Fibroblast of skin of scalp (primary cell): ENCODE data around the gene CANT1.

ENCODE experiments used
- DNase-seq: peaks from one replicate; pipeline ENCODE4 v3.0.0-alpha.2; 2013

CANT1 gene

DNA sequence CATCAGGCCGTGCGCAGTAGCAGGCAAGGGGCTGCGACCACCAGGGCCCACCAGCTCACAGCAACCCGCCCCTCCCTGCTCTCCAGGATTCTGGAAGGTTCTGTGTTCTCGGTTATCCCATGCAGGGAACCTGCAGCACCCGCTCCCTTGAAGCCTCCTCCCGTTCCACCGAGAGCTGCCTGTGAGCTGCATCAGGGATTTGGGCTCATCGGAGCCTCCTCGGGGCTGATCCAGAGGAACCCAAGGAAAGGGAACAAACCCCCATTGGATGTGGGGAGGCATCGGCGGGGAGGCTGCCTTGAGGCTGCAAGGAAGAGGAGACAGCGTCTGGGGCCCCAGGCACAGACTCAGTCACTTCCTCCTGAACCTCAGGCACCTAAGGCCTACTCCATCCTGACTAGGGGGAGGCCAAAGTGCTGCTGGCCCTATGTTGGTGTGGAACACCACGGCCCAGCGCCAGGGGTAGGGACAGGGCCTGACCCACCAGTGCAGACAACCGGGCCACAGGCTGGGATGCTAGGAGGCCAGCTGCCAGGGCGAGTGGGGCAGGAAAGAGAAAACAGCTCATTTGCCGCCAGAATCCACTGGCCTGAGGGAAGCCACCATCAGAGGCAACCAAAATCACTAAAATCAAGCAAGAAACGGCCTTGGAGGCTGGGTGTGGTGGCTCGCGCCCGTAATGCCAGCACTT lies 15.4 kb downstream of the CANT1 start:
- DNase-seq = no peak

DNA sequence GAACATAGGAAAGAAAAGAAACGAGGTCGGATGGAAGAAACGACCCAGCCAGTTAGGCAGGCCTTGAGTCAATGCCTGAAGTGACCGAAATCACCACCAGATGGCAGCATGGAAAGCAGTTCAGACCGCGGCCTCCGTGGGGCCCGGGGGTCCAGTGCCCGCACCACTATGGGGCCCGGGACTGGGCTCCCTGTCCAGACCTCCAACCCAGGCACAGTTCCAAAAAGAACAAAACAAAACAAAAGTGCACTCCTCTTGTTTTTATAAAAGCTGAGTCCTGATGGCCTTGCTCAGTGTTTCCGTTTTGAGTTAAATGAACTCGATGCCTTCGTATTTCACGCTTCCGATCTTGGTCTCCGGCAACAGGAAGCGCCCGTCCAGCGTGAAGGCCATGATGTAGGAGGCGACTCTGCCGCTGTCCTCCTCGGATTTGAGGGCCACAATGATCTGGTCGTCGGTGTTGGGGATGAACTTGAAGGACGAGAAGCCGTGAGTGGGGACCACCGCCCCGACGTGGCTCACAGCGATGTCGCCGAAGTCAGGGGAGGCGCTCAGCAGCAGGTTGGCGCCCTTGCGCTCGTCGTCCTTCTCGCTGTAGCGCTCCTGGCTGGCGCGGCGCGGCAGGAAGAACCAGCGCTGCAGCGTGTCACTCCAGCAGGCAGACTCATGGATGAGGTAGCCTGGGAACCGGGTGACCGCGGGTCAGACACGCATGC lies 16.2 kb downstream of the CANT1 start:
- peak; percentile 35 for DNase-seq

DNA sequence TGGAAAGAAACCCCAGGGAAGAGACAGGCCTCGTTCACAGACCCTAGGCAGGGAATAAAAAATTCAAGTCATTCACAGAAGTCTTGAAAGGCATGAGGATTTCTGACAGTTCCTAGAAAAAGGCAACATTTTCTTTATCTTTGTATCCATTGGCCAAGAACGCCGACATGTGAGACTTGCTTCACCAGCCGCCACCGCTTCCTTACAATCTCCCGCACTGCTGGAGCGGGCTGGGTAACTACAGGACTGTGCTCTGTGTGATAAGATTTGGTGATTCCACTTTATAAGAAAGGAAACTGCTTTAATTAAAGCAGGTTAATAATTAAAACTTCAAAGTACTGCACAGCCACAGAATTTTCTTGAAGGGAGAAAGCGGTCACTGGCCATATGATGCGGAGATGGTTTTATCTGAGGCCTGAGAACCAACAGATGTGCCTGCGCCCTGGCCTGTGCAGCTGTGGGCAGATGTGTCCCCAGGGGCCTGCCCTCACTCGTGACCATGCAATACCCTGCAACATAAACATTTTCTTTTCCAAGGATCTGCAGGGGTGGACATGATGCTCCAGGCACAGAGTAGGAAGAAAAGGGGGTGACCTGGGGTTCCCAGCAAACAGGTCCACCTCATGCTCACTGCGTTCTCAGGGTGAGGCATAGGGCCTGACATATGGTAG lies 16.9 kb downstream of the CANT1 start:
- no peak for DNase-seq

DNA sequence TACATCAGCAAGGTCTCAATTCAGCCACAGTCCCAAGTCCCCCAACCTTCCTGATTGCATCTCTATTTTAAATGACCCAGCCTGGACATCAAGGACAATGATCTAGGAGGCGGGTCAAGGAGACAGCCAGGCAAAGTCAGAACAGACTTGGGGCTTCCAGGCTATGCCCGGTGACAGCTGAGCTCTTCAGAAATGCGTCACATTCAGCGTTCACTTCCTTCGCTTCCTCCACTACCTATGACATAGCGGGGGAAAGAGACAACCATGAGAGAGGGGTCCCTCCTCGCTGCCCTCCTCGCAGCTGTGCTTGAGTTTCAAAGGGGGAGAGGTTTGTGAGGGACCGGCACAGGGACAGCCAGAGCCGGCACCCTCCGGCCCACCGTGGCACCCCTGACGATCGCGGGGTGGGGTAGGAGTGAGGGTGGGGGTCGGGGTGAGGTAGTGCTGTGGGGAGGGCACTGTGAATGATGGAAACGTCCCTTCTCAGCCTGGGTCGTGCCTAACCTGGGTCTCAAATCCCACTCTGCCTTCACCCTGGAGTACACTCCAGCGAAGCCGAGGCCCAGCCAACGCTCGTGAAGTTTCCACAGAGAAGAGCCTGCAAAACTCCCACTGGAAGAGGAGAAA lies 17.5 kb downstream of the CANT1 start:
- DNase-seq = no peak

DNA sequence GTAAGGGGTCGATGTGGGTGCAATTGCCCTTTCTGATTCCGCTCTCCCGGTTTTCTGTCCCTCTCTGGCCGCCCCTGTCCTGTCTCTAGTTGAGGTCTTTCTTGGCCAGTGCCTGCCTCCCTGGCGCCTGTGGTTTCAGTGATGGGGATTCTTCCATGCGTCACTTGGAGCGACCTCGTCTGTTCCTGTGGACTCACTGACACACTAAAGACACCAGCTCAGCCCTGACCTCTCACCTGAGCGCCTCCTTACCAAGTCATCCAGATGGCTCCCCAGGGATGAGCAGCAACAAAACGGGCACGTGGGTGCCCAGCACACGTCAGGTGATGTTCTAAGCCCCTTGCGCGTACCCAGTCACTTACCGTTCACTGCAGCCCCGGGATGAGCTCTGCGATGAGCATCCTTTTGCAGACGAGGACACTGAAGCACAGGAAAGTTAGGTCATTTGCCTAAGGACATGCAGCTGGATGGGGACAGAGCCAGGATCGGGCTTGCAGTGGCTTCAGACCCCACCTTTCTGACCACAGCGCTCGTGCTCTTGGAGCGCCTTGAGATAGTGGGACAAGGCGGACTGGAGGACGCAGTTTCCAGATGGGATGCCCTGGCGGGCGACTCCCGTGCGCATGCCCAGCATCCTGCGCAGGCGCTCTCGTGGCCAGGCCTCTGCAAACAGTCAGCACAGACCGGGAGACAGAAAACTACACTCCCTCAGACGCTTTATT lies 18.4 kb downstream of the CANT1 start:
- no peak for DNase-seq

DNA sequence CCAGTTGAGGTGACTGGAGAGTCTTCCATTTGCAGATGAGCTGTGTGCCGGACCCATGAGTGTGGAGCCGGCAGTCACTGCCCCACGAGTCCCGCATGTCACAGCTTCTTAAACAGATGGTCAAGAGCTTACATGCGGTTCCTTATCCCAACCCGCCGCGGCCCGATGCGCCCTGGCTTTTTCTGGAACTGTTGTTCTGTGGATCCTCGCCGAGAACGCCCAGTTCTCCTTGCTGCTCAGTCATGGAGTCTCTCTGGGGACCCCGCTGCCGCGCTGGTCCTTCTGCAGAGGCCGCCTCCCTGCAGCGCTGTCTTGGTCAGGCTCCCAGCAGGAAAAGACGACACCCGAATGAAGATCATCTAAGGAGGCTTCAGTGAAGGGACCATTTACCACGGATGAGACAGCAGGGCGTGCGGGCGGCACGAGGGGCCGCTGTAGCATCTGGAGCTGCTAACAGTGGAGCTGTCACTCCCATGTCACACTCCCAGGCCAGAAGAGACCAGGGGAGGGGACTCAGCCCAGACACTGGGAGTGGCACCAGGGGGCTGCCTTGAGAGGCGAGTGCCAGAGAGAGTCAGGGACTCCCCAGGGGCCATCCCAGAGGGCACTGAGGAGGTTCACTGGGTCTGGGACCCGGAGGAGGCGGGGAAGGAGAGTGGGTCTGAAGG lies 19.1 kb downstream of the CANT1 start:
- no peak for DNase-seq

DNA sequence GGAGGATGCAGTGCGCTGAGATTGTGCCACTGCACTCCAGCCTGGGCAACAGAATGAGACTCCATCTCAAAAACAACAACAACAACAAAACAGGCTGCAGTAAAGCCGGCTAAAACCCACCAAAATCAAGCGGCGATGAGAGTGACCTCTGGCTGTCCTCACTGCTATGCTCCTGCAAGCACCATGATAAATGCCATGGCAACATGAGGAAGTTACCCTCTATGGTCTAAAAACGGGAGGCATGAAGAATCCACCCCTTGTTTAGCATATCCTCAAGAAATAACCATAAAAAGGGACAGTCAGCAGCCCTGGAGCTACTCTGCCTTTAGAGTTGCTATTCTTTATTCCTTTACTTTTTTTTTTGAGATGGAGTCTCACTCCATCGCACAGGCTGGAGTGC lies 21.4 kb downstream of the CANT1 start:
- DNase-seq = no peak

DNA sequence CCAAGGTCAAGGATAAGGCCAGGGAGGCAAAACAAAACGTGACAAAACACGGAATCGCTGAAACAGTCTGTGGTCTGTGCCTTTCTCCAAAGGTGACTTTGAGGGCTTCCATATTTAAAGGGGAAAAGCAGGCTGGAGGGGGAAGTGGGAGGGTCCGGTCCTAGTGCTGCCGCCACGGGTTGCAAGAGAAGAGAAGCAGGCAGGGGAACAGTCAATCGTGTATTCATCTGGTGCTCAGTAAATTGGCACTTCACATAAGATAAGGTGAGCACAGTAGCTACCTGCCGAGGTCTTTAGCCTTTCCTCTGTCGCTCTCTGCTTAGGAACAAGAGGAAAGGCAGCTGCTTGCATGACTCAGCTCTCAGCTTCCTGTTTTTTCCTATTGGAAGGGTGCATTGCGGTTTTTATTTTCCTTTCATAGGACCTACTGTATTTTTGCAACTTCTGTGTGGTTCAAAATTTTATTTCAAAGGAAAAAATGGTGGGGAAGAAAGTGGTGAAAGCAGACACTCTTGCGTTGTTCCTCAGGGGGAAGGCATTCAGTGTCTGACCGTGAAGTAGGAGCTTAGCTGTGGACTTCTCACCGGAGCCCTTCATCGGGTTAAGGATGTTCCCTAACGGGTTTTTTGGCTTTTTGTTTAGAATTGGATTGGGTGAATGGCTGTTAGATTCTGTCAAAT lies 22.8 kb downstream of the CANT1 start:
- DNase-seq = peak; percentile 50

DNA sequence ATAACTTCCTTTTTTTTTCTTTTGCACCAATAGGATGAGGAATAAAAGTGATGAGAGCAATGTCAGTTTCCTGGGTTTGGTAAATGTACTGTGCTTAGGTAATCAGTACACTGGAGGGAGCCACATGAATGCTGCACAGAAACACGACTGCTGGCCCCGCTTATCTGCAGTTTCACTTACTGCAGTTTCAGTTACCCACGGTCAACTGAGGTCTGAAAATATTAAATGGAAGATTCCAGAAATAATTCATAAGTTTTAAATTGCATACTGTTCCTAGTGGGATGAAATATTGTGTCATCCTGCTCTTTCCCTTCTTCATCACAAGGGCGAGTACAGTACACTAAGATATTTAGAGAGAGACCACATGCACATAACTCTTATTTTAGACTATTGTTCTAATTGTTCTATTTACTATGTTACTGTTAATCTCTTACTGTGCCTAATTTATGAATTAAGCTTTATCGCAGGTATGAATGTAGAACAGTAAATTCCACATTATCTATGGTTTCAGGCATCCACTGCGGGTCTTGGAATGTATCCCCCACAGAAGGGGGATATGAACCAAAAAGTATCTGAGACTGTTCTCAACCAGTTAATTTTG lies 23.4 kb downstream of the CANT1 start:
- peak; percentile 27 for DNase-seq

DNA sequence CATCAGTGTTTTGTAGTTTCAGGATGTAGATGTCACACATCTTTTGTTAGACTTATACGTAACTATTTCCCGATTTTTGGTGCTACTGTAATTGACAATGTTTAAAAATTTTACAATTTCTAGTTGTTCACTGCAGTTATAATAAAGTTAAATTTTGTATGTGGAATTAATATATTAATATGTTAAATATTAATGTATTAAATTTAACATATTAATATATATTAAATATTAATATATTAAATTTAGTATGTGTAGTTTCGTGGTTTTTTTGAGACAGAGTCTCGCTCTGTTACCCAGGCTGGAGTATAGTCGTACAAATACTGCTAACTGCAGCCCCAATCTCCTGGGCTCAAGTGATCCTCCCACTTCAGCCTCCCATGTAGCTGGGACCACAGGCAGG lies 24.2 kb downstream of the CANT1 start:
- no peak for DNase-seq

DNA sequence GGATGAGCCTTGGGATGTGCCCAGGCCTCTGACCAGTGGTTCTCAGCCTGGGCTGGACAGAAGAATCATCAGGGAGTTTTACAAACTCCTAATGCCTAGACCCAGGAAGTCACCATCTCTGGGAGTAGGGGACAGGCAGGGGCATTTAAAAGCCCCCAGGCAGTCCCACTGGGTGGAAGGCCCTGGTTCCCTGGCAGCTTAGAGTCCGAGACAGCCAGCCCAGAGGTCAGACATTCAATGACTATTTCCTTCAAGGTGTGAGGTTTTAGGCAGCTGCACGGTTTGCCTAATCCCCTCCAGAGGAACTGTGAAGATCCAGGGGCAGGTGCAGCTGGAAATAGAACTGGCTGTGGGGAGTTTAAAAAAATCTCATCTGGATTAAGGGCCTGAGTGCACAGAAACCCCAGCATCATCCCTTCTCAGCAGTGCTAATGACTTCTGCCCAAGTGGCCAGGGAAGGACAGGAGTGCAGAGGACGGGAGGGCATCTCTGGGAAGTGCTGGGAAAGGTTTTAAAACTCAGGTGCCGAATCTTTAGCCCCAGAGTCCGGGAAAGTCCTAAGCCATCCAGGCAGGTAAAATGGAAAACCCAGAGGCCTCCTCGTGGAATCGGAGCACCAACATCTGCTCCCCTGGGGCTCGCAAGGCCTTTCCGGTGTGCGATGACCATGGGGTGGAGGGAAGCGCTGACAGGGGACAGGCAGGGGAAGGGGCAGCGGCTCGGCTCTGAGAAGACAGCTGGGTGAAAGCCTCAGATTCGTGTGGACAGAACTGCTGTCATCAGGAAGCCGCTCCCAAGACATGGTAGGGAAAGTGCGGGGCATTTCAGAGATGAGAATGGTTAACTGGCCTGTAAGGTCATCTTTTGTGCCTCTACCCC lies 28.3 kb downstream of the CANT1 start:
- DNase-seq = no peak

DNA sequence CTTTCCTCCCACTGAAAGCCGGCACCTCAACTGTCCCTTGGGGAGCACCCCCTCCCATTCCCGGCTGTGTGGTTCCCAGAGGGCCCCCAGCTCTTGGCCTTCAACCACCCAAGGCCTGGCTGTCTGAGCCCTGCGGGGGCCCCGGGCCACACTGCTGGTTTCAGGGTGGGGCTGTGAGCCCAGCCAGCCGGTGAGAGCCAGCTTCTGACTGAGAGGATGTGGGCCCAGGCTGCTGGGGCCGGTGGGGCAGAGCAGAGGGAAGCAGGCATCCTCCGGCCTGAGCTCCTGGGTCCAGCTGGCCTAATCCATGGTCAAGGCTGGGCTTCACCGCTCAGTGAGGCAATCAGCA lies 29.0 kb downstream of the CANT1 start:
- no peak for DNase-seq

DNA sequence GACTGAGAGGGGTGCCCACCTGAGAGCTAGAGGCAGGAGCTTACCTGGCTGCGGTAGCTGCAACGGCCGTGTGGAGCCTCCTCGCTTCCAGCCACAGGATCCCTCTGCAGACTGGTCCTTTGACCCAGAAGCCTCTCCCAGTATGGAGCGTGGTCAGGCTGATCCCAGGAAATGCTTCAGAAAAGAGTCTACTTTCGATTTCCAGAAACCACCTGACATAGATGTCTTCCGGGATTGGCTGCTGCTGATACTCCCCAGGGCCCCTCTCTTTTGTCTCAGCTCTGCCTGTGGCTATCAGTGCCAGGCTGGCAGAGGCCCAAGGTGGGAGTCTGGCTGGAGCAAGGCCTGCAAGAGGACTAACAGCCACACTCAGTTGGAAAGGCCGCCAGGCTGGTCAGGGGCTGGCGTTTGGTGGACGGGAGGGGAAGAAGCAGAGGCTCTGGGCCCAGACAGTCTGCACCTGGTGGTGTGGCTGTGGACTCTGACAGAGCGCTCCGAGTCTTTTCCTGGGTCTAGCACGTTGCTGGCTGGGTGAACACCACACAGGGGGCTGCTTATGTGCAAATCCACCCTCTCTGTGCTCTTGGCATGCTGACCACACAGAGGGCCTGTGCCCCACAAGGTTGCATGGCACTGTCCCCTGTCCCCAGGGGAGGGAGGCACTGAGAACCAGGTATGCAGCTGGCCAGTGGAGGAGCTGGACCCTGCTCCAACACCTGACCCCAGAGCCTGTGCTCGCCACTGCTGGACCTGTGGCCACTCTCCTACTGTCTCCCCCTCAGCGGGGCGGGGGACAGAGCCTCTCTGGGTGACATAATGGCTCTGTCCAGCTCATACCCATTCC lies 29.6 kb downstream of the CANT1 start, which contains the start of gene LGALS3BP:
Gene LGALS3BP (minus strand): TSS at position 144 of the 844 bp plus-strand sequence. CDS start 2,732 bp downstream, outside the sequence.
- DNase-seq = peak; percentile 84

DNA sequence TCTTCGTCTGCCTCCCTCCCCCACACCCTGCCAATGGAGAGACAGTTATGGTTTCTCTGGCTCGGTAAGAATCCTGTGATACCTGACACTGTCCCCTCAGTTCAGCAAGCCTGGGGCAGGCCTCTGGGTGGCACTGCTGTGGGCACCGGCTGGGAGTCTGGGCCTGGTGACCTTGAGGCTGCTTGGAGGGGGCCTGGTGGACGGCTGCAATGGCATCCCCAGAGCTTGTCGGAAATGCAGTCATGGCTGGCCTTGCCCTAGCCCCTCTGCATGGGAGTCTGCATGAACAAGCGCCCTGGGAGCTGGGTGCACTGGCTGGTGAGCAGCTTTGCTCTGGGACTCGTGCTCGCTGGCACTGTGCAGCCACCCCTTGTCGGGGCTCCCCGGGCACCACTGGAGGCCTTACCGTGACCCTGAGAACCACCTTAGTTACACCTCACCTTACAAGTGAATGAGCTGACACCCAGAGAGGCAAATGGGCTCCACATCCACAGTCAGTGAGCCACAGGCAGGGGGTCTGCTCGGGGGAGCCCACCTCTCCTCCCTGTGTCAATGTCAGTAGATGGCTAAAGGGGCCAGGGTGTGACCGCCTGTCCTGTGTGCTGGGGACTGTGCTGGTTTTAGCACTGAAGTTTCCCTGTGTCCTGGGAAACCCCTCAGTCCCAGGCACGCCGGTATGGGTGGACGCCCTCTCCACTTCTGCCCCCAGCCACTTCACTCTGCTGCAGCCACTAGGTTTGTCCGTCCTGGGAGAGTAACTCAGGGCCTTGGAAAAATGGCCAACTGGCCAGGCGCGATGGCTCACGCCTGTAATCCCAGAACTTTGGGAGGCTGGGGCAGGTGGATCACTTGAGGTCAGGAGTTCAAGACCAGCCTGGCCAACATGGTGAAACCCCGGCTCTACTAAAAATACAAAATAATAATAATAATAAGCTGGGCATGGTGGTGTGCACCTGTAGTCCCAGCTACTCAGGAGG lies 31.3 kb downstream of the CANT1 start:
- DNase-seq = no peak

DNA sequence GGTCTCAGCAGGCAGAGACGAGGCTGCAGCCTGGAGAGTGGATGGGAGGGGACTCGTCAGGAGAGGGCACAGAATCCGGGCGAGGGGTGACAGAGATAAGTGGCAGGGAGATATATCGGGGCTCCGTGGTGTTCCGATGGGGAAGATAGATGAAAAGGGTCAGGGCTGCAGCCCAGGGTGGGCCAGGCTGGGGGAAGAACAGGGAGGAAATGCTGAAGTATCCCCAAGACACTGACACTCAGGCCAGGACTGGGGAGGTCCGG lies 32.0 kb downstream of the CANT1 start:
- DNase-seq = no peak

DNA sequence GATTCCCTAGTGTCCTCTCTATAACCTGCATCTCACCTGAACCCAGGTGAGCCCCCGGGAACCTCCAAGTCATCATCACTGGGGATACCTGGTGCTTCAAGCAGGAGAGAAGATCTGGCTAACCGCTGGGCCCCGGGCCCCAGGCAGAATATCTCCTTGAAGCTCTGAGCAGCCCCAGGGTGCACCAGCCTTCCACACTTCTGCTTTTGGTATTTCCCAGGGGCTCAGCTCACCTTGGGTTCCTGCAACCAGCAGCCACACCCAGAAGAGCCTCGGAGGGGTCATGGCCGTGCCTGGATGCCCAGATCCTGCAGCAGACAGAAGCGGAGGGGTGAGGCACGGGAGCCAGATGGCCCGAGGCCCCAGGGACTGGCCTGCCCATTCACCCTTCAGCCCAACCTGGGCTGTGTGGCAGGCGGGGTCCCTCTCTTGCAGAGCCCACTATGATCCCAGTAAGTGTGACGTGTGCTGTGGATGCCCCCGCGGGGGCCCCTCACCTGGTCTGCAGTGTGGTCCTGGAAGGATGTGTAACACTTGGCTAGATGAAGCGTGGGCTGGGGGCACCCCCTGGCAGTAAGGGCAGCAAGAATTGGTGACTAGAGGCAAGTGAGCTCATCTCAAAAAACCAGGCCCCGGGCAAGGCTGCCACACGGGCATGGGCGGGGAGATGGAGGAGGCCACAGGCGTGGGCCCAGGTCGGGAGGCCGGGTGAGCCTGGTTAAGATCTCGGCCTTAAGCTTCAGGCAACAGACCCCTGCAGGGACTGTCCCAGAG lies 32.5 kb downstream of the CANT1 start:
- no peak for DNase-seq
